Trophoblast cell (in vitro differentiated cells and primary cell): ENCODE data around the gene ABCF3.

ENCODE experiments used
- DNase-seq, 2 donors: peaks; one replicate each; pipeline ENCODE4 v3.0.0-alpha.2; 2016
- H2AFZ ChIP-seq: 2 replicates; pipeline ENCODE4 v1.6.1; 2013; ENCODE audit warnings: low read length, moderate library complexity, mild to moderate bottlenecking; ENCODE audit not compliant: insufficient read depth, poor library complexity
- H2AK5ac ChIP-seq: 2 replicates; pipeline ENCODE4 v1.6.1; 2013; ENCODE audit warnings: mild to moderate bottlenecking, low read length
- H2BK120ac ChIP-seq: 2 replicates; pipeline ENCODE4 v1.6.1; 2013; ENCODE audit warnings: low read length, mild to moderate bottlenecking, moderate library complexity; ENCODE audit not compliant: insufficient read depth, poor library complexity
- H2BK12ac ChIP-seq: 2 replicates; pipeline ENCODE4 v1.6.1; 2013; ENCODE audit warnings: mild to moderate bottlenecking, low read length, moderate library complexity
- H2BK5ac ChIP-seq: 2 replicates; pipeline ENCODE4 v1.6.1; 2013; ENCODE audit warnings: low read length, low read depth, moderate library complexity, mild to moderate bottlenecking; ENCODE audit not compliant: poor library complexity
- H3K14ac ChIP-seq: 2 replicates; pipeline ENCODE4 v1.6.1; 2013; ENCODE audit warnings: mild to moderate bottlenecking, low read length
- H3K18ac ChIP-seq: 2 replicates; pipeline ENCODE4 v1.6.1; 2013; ENCODE audit warnings: mild to moderate bottlenecking, low read length
- H3K23ac ChIP-seq: 2 replicates; pipeline ENCODE4 v1.6.1; 2013; ENCODE audit warnings: low read length
- H3K27ac ChIP-seq: 2 replicates; pipeline ENCODE4 v1.5.1; 2013; ENCODE audit warnings: low read depth, mild to moderate bottlenecking, inconsistent platforms, low read length, moderate library complexity
- H3K27me3 ChIP-seq: 2 replicates; pipeline ENCODE4 v1.6.1; 2013; ENCODE audit warnings: inconsistent platforms, mild to moderate bottlenecking, low read length, moderate library complexity; ENCODE audit not compliant: insufficient read depth
- H3K36me3 ChIP-seq, 2 experiments: 1 replicate in 1 of 2; 2 replicates in 1 of 2; pipeline ENCODE4 v1.6.1; 2013; ENCODE audit warnings: low read length in 2 of 2, mild to moderate bottlenecking in 2 of 2, moderate library complexity in 1 of 2; ENCODE audit not compliant: insufficient read depth in 2 of 2, control insufficient read depth in 1 of 2
- H3K4ac ChIP-seq: 2 replicates; pipeline ENCODE4 v1.6.1; 2013; ENCODE audit warnings: low read depth, mild to moderate bottlenecking, low read length, moderate library complexity
- H3K4me1 ChIP-seq, 2 experiments: 1 replicate in 1 of 2; 2 replicates in 1 of 2; pipeline ENCODE4 v1.6.1; 2013; ENCODE audit warnings: low read length in 2 of 2, mild to moderate bottlenecking in 2 of 2, moderate library complexity in 1 of 2; ENCODE audit not compliant: insufficient read depth in 2 of 2, control insufficient read depth in 1 of 2
- H3K4me2 ChIP-seq: 2 replicates; pipeline ENCODE4 v1.6.1; 2013; ENCODE audit warnings: inconsistent platforms, mild to moderate bottlenecking, low read length, moderate library complexity
- H3K4me3 ChIP-seq: 2 replicates; pipeline ENCODE4 v1.5.1; 2013; ENCODE audit warnings: mild to moderate bottlenecking, low read depth, low read length, inconsistent platforms
- H3K79me1 ChIP-seq: one replicate; pipeline ENCODE4 v1.6.1; 2013; ENCODE audit warnings: low read length
- H3K79me2 ChIP-seq: 2 replicates; pipeline ENCODE4 v1.6.1; 2013; ENCODE audit warnings: low read length, mild to moderate bottlenecking; ENCODE audit not compliant: control insufficient read depth, insufficient read depth, poor library complexity
- H3K9ac ChIP-seq: 2 replicates; pipeline ENCODE4 v1.6.1; 2013; ENCODE audit warnings: mild to moderate bottlenecking, low read length
- H3K9me3 ChIP-seq: 2 replicates; pipeline ENCODE4 v1.6.1; 2013; ENCODE audit warnings: low read depth, mild to moderate bottlenecking, control low read depth, inconsistent platforms, low read length; ENCODE audit not compliant: insufficient read depth
- H4K12ac ChIP-seq: 2 replicates; pipeline ENCODE4 v1.6.1; 2013; ENCODE audit warnings: low read depth, mild to moderate bottlenecking, low read length, moderate library complexity
- H4K8ac ChIP-seq: 2 replicates; pipeline ENCODE4 v1.6.1; 2013; ENCODE audit warnings: low read depth, mild to moderate bottlenecking, low read length, moderate library complexity
- H4K91ac ChIP-seq: one replicate; pipeline ENCODE4 v1.6.1; 2013; ENCODE audit warnings: low read depth, mild to moderate bottlenecking, low read length, moderate library complexity
- WGBS: extraction: QIAGEN DNeasy Blood & Tissue Kit; methylation state at CpG from one replicate; pipeline ENCODE4 v1.1.7; 2013; ENCODE audit warnings: missing lambda C conversion rate; ENCODE audit not compliant: insufficient read length, insufficient coverage; ENCODE audit errors: extremely low coverage; 5-methylcytosine and 5-hydroxymethylcytosine counted together

The ABCF3 gene

GRCh38 chr3:184233127-184233843 is 47.3 kb downstream of the ABCF3 start:
- DNase-seq = no peak
- H3K79me2 ChIP-seq = no peaks in the 10 kb centered on the region
- no peak overlapping the region for H4K8ac ChIP-seq
- H3K27me3 ChIP-seq = peaks cover 46% of the 10 kb centered on the region
- no peak overlapping the region for H3K9ac ChIP-seq
- no peak overlapping the region for H3K18ac ChIP-seq
- H2BK5ac ChIP-seq = no peak overlapping the region
- no peak overlapping the region for H3K23ac ChIP-seq
- no peaks in the 10 kb centered on the region for H3K79me1 ChIP-seq
- H3K4me2 ChIP-seq = no peak overlapping the region
- peaks cover 6% of the 10 kb centered on the region in 2 experiments for H3K4me1 ChIP-seq
- no peak overlapping the region for H2BK12ac ChIP-seq
- H3K4me3 ChIP-seq = no peak overlapping the region
- WGBS = no CpG with 5 or more reads among the region's 23 CpGs
- H3K4ac ChIP-seq = no peak overlapping the region
- no peak overlapping the region for H2AFZ ChIP-seq
- H3K9me3 ChIP-seq = peaks cover 2% of the 10 kb centered on the region
- no peak overlapping the region for H4K91ac ChIP-seq
- H4K12ac ChIP-seq = no peak overlapping the region
- H2AK5ac ChIP-seq = no peak overlapping the region
- no peaks in the 10 kb centered on the region for H3K36me3 ChIP-seq
- no peak overlapping the region for H3K14ac ChIP-seq
- H2BK120ac ChIP-seq = no peak overlapping the region
- H3K27ac ChIP-seq = no peak overlapping the region

GRCh38 chr3:184234224-184234623 is 48.2 kb downstream of the ABCF3 start:
- Histone ChIP-seq H4K91ac (no peak overlapping the region), H4K12ac (no peak overlapping the region), H3K4me1 (peaks cover 6% of the 10 kb centered on the region in 2 experiments), H3K9me3 (peaks cover 2% of the 10 kb centered on the region), H3K79me1 (no peaks in the 10 kb centered on the region), H3K9ac (no peak overlapping the region), H2AK5ac (no peak overlapping the region), H3K18ac (no peak overlapping the region), H2BK12ac (no peak overlapping the region), H2BK5ac (no peak overlapping the region), H3K4me3 (no peak overlapping the region), H3K79me2 (no peaks in the 10 kb centered on the region), H3K27me3 (peaks cover 36% of the 10 kb centered on the region), H4K8ac (no peak overlapping the region), H3K4me2 (no peak overlapping the region), H2AFZ (no peak overlapping the region), H3K4ac (no peak overlapping the region), H2BK120ac (no peak overlapping the region), H3K36me3 (no peaks in the 10 kb centered on the region), H3K27ac (no peak overlapping the region), H3K14ac (no peak overlapping the region), H3K23ac (no peak overlapping the region)
- no CpG with 5 or more reads among the region's 4 CpGs for WGBS
- no peak for DNase-seq

- no peak overlapping the region for H4K12ac ChIP-seq
- peaks cover 2% of the 10 kb centered on the region for H3K9me3 ChIP-seq
- no peak overlapping the region for H3K4me2 ChIP-seq
- H2BK120ac ChIP-seq = no peak overlapping the region
- H2AFZ ChIP-seq = no peak overlapping the region
- no peak overlapping the region for H3K4me3 ChIP-seq
- no peak overlapping the region for H4K8ac ChIP-seq
- no peak for DNase-seq
- no peak overlapping the region for H2AK5ac ChIP-seq
- H3K23ac ChIP-seq = no peak overlapping the region
- no peak overlapping the region for H3K14ac ChIP-seq
- H3K4ac ChIP-seq = no peak overlapping the region
- WGBS = no CpG with 5 or more reads among the region's 19 CpGs
- no peaks in the 10 kb centered on the region for H3K36me3 ChIP-seq
- no peak overlapping the region for H2BK12ac ChIP-seq
- H3K9ac ChIP-seq = no peak overlapping the region
- H3K4me1 ChIP-seq = peaks cover 3% of the 10 kb centered on the region in 2 experiments
- no peak overlapping the region for H4K91ac ChIP-seq
- H3K27ac ChIP-seq = no peak overlapping the region
- no peak overlapping the region for H3K18ac ChIP-seq
- H3K79me1 ChIP-seq = no peaks in the 10 kb centered on the region
- H2BK5ac ChIP-seq = no peak overlapping the region
- no peaks in the 10 kb centered on the region for H3K79me2 ChIP-seq
- peaks cover 31% of the 10 kb centered on the region for H3K27me3 ChIP-seq
Observed at GRCh38 chr3:184234671-184235380, 48.8 kb downstream of the ABCF3 start.

- no peaks in the 10 kb centered on the region for H3K4me1 ChIP-seq
- H3K9ac ChIP-seq = no peak overlapping the region
- no peak overlapping the region for H3K18ac ChIP-seq
- H3K79me2 ChIP-seq = no peaks in the 10 kb centered on the region
- H2AFZ ChIP-seq = no peak overlapping the region
- no peak for DNase-seq
- H4K91ac ChIP-seq = no peak overlapping the region
- no peaks in the 10 kb centered on the region for H3K79me1 ChIP-seq
- WGBS = no CpG with 5 or more reads among the region's 4 CpGs
- no peak overlapping the region for H4K8ac ChIP-seq
- no peak overlapping the region for H2AK5ac ChIP-seq
- H3K14ac ChIP-seq = no peak overlapping the region
- no peaks in the 10 kb centered on the region for H3K9me3 ChIP-seq
- H3K4me3 ChIP-seq = no peak overlapping the region
- H3K4ac ChIP-seq = no peak overlapping the region
- no peak overlapping the region for H2BK120ac ChIP-seq
- H3K36me3 ChIP-seq = no peaks in the 10 kb centered on the region
- no peak overlapping the region for H3K27ac ChIP-seq
- no peak overlapping the region for H4K12ac ChIP-seq
- H2BK5ac ChIP-seq = no peak overlapping the region
- H3K27me3 ChIP-seq = peaks cover 24% of the 10 kb centered on the region
- H3K4me2 ChIP-seq = no peak overlapping the region
- no peak overlapping the region for H2BK12ac ChIP-seq
- H3K23ac ChIP-seq = no peak overlapping the region
Observed at GRCh38 chr3:184235381-184236032, 49.5 kb downstream of the ABCF3 start.
